IMR-90 (cell line): ENCODE data around the gene ADAM23. TPM values are rescaled to one million over a fixed set of nuclear protein-coding genes. Genes with fewer than 3 reads are reported as not detected.
A peak's percentile ranks its signal among the peaks of the same experiment; 100 is the strongest.

ENCODE experiments used
- ATAC-seq: fragments of 200-7000 bp; cut with Tn5 transposase; 2 replicates; pipeline ENCODE4 v1.9.1; 2020; ENCODE audit warnings: low read depth, mild to moderate bottlenecking, moderate library complexity
- BruUV-seq: library from RNA; stranded (reverse); fragments of 400-500 nt; replicated peaks from 2 replicates; lab custom pipeline; 2021; lab: Mats Ljungman, UMichigan
- CTCF ChIA-PET: fragments of 300-600 bp; formaldehyde crosslinking; extraction: SDS; loops from one replicate; lab custom pipeline; 2021; ENCODE audit warnings: antibody characterized with exemption; lab: Yijun Ruan, JAX
- POLR2A ChIA-PET: fragments of 300-600 bp; sonication (Branson Sonifier 250); formaldehyde crosslinking; loops from one replicate; lab custom pipeline; 2022; ENCODE audit warnings: antibody characterized with exemption; ENCODE audit not compliant: unreplicated experiment; lab: Charles Lee
- DNase-seq: peaks from one replicate; pipeline ENCODE4 v3.0.0; 2013
- H2AFZ ChIP-seq: replicated peaks from 2 replicates; pipeline ENCODE3; 2013; ENCODE audit warnings: low read length, mild to moderate bottlenecking; ENCODE audit not compliant: poor library complexity
- H2AK5ac ChIP-seq: 2 replicates; pipeline ENCODE4 v1.6.1; 2013; ENCODE audit warnings: low read depth, low read length, inconsistent platforms
- H2AK9ac ChIP-seq: replicated peaks from 2 replicates; pipeline ENCODE3; 2013; ENCODE audit warnings: mild to moderate bottlenecking, low read depth, low read length, moderate library complexity; ENCODE audit not compliant: poor library complexity
- H2BK120ac ChIP-seq: 2 replicates; pipeline ENCODE4 v1.6.1; 2013; ENCODE audit warnings: low read depth, low read length, inconsistent platforms
- H2BK15ac ChIP-seq: 3 replicates; pipeline ENCODE4 v1.6.1; 2013; ENCODE audit warnings: low read depth, low read length, inconsistent platforms
- H2BK20ac ChIP-seq: 2 replicates; pipeline ENCODE4 v1.6.1; 2013; ENCODE audit warnings: low read depth, mild to moderate bottlenecking, inconsistent platforms, low read length, moderate library complexity
- H2BK5ac ChIP-seq: 2 replicates; pipeline ENCODE4 v1.6.1; 2013; ENCODE audit warnings: mild to moderate bottlenecking, low read depth, low read length, inconsistent platforms; ENCODE audit not compliant: poor library complexity, severe bottlenecking
- H3K14ac ChIP-seq: replicated peaks from 2 replicates; pipeline ENCODE4 v1.6.1; 2013; ENCODE audit warnings: low read depth, low read length, inconsistent platforms
- H3K18ac ChIP-seq: 2 replicates; pipeline ENCODE4 v1.6.1; 2013; ENCODE audit warnings: low read depth, low read length, control low read depth
- H3K23ac ChIP-seq: 2 replicates; pipeline ENCODE4 v1.6.1; 2013; ENCODE audit warnings: low read depth, low read length, inconsistent platforms
- H3K27ac ChIP-seq: 2 replicates; pipeline ENCODE4 v1.5.1; 2013; ENCODE audit warnings: mild to moderate bottlenecking, control low read depth, low read length; ENCODE audit not compliant: insufficient read depth
- H3K27me3 ChIP-seq: 2 replicates; pipeline ENCODE4 v1.6.1; 2013; ENCODE audit warnings: low read length; ENCODE audit not compliant: control insufficient read depth, insufficient read depth
- H3K36me3 ChIP-seq: 2 replicates; pipeline ENCODE4 v1.6.1; 2013; ENCODE audit warnings: low read length, mixed read lengths; ENCODE audit not compliant: control insufficient read depth, insufficient read depth
- H3K4ac ChIP-seq: 2 replicates; pipeline ENCODE4 v1.6.1; 2013; ENCODE audit warnings: low read depth, low read length, inconsistent platforms
- H3K4me1 ChIP-seq: 2 replicates; pipeline ENCODE4 v1.6.1; 2013; ENCODE audit warnings: low read length, mixed read lengths; ENCODE audit not compliant: control insufficient read depth, insufficient read depth
- H3K4me2 ChIP-seq: 2 replicates; pipeline ENCODE4 v1.6.1; 2013; ENCODE audit warnings: low read depth, mild to moderate bottlenecking, control low read depth, low read length, moderate library complexity
- H3K4me3 ChIP-seq: 2 replicates; pipeline ENCODE4 v1.5.1; 2013; ENCODE audit warnings: low read depth, mild to moderate bottlenecking, control low read depth, low read length, moderate library complexity; ENCODE audit not compliant: insufficient read depth
- H3K56ac ChIP-seq: 2 replicates; pipeline ENCODE4 v1.6.1; 2013; ENCODE audit warnings: low read length, inconsistent platforms; ENCODE audit not compliant: insufficient read depth; ENCODE audit errors: extremely low read depth
- H3K79me1 ChIP-seq, 2 experiments: 2 replicates each; pipeline ENCODE4 v1.6.1; 2013; ENCODE audit warnings: low read length in 2 of 2, inconsistent platforms in 1 of 2, low read depth in 1 of 2
- H3K9ac ChIP-seq: 2 replicates; pipeline ENCODE4 v1.6.1; 2013; ENCODE audit warnings: low read depth, low read length, control low read depth
- H3K9me1 ChIP-seq: 2 replicates; pipeline ENCODE4 v1.6.1; 2013; ENCODE audit warnings: low read length, inconsistent platforms; ENCODE audit not compliant: insufficient read depth
- H3K9me3 ChIP-seq: 2 replicates; pipeline ENCODE4 v1.6.1; 2013; ENCODE audit warnings: low read length; ENCODE audit not compliant: control insufficient read depth, insufficient read depth
- H4K20me1 ChIP-seq: 2 replicates; pipeline ENCODE4 v1.6.1; 2013; ENCODE audit warnings: low read length, inconsistent platforms; ENCODE audit not compliant: insufficient read depth
- H4K5ac ChIP-seq: 2 replicates; pipeline ENCODE4 v1.6.1; 2013; ENCODE audit warnings: mild to moderate bottlenecking, low read depth, low read length, control low read depth
- H4K8ac ChIP-seq, 2 experiments: 2 replicates each; pipeline ENCODE4 v1.6.1; 2013; ENCODE audit warnings: low read depth in 2 of 2, low read length in 2 of 2, control low read depth in 1 of 2, inconsistent platforms in 1 of 2
- H4K91ac ChIP-seq: 2 replicates; pipeline ENCODE4 v1.6.1; 2013; ENCODE audit warnings: low read depth, low read length, inconsistent platforms; ENCODE audit not compliant: insufficient read depth
- BHLHE40 ChIP-seq: fragments of 150-350 bp; IDR thresholded peaks from 2 replicates; pipeline ENCODE4 v1.6.1; 2016; ENCODE audit warnings: mild to moderate bottlenecking, low read depth, low read length
- CEBPB ChIP-seq: IDR thresholded peaks from 2 replicates; pipeline ENCODE4 v1.6.1; 2012; ENCODE audit warnings: low read depth, low read length, improper control_type of control experiment
- CHD1 ChIP-seq: IDR thresholded peaks from 2 replicates; pipeline ENCODE4 v1.6.1; 2012; ENCODE audit warnings: low read depth, low read length, improper control_type of control experiment
- CTCF ChIP-seq: conservative IDR thresholded peaks from 2 replicates; pipeline ENCODE4 v1.5.1; 2012; ENCODE audit warnings: mild to moderate bottlenecking, low read depth, low read length, improper control_type of control experiment
- FOS ChIP-seq: fragments of 150-350 bp; IDR thresholded peaks from 2 replicates; pipeline ENCODE4 v1.6.1; 2016; ENCODE audit warnings: low read depth, low read length
- MAZ ChIP-seq: IDR thresholded peaks from 2 replicates; pipeline ENCODE4 v1.6.1; 2012; ENCODE audit warnings: low read depth, mild to moderate bottlenecking, low read length, improper control_type of control experiment, moderate library complexity, borderline replicate concordance
- MXI1 ChIP-seq: IDR thresholded peaks from 2 replicates; pipeline ENCODE4 v1.6.1; 2012; ENCODE audit warnings: low read depth, mild to moderate bottlenecking, low read length, moderate library complexity, borderline replicate concordance
- NFE2L2 ChIP-seq: fragments of 150-350 bp; IDR thresholded peaks from 2 replicates; pipeline ENCODE4 v1.6.1; 2016; ENCODE audit warnings: low read depth, mild to moderate bottlenecking, low read length
- POLR2A ChIP-seq: IDR thresholded peaks from 2 replicates; pipeline ENCODE4 v1.6.1; 2012; ENCODE audit warnings: mild to moderate bottlenecking, low read depth, low read length
- RCOR1 ChIP-seq: IDR thresholded peaks from 2 replicates; pipeline ENCODE4 v1.6.1; 2012; ENCODE audit warnings: mild to moderate bottlenecking, low read length, improper control_type of control experiment; ENCODE audit not compliant: insufficient replicate concordance
- RFX5 ChIP-seq: IDR thresholded peaks from 2 replicates; pipeline ENCODE4 v1.8.0; 2012; ENCODE audit warnings: low read depth, mild to moderate bottlenecking, low read length, moderate library complexity
- SMC3 ChIP-seq: fragments of 150-350 bp; IDR thresholded peaks from 2 replicates; pipeline ENCODE4 v1.6.1; 2016; ENCODE audit warnings: low read depth, mild to moderate bottlenecking, antibody characterized with exemption, low read length, moderate library complexity
- USF2 ChIP-seq: fragments of 150-350 bp; IDR thresholded peaks from 2 replicates; pipeline ENCODE4 v1.6.1; 2017; ENCODE audit warnings: mild to moderate bottlenecking, antibody characterized with exemption, low read length, low read depth
- WGBS, 2 experiments: methylation state at CpG; one replicate each; pipeline versions ENCODE4 v1.1.5 to v1.1.7; 2013; ENCODE audit warnings: missing lambda C conversion rate in 2 of 2; ENCODE audit not compliant: insufficient read length in 1 of 2; ENCODE audit errors: extremely low coverage in 2 of 2; 5-methylcytosine and 5-hydroxymethylcytosine counted together
- dilution Hi-C: fragments of 300-500 bp; cut with HindIII; formaldehyde crosslinking; loops from one replicate; pipeline ENCODE4 v1.14.3; 2018; ENCODE audit warnings: low sequenced_read_pairs; ENCODE audit not compliant: unreplicated experiment
- in situ Hi-C: fragments of 300-500 bp; cut with MboI; formaldehyde crosslinking; loops from 3 replicates; pipeline ENCODE4 v1.14.3; 2019; ENCODE audit warnings: low sequenced_read_pairs, inconsistent platforms, mixed read lengths
- intact Hi-C: fragments of 100-400 bp; cut with micrococcal nuclease; formaldehyde crosslinking; loops from 2 replicates; pipeline ENCODE4 v1.10.0; 2022
- polyA plus RNA-seq, 3 experiments: library from polyadenylated mRNA; depleted of rRNA; stranded (reverse); fragments of >200 nt; gene quantifications; 2 replicates each; pipeline ENCODE4 v1.2.3, GENCODE V29; 2012; ENCODE audit warnings: low replicate concordance in 1 of 3
- total RNA-seq: library from RNA; depleted of rRNA; stranded (reverse); fragments of >200 nt; gene quantifications from 2 replicates; pipeline ENCODE4 v1.2.3, GENCODE V29; 2012
- TF ChIP-seq, protein P1 (sequence below): fragments of 150-350 bp; IDR thresholded peaks from 2 replicates; pipeline ENCODE4 v1.6.1; 2016; ENCODE audit warnings: low read depth, mild to moderate bottlenecking, low read length, moderate library complexity, borderline replicate concordance

ADAM23 gene
- total and polyA plus RNA-seq, 2 of the 4 experiments (the other 2 are of a cell fraction): 2.9 to 10.3 TPM

DNA sequence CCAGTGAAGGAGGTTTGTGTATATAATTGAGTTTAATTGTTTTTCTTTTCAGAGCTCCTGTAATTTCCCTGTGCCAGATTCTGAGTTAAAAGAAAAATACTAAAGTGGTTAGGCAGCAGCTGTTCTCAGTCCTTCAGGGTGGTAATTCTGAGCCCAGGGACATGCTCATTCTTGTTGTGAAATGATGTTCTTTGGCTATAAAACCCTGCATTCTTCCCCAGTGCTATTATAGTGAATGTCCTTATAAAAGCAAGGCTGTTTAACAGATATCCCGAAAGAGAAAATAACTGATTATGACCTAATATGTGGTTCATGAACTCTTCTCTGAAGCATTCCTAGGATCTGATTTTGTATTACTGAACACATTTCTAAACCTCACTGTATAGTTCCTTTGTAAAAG, 34.0 kb downstream of the ADAM23 start:
- no peak overlapping the region for H2AK9ac ChIP-seq
- no peak overlapping the region for H3K4ac ChIP-seq
- H4K91ac ChIP-seq: no peak overlapping the region
- no peaks in the 10 kb centered on the region for H3K79me1 ChIP-seq
- no peak overlapping the region for H3K14ac ChIP-seq
- no peak overlapping the region for H2AFZ ChIP-seq
- H3K9ac ChIP-seq: no peak overlapping the region
- in situ Hi-C loops (no loop called here), intact Hi-C loops (no loop called here), dilution Hi-C loops (no loop called here)
- DNase-seq: peak; percentile 58
- WGBS, 2 experiments: no CpG with 5 or more reads among the region's 1 CpG
- H3K18ac ChIP-seq: no peak overlapping the region
- no peaks in the 10 kb centered on the region for H3K4me1 ChIP-seq
- H3K27me3 ChIP-seq: no peaks in the 10 kb centered on the region
- no peaks in the 10 kb centered on the region for H4K20me1 ChIP-seq
- H3K27ac ChIP-seq: no peak overlapping the region
- H2BK5ac ChIP-seq: no peak overlapping the region
- no peak overlapping the region for H2BK120ac ChIP-seq
- H2AK5ac ChIP-seq: no peak overlapping the region
- no peaks in the 10 kb centered on the region for H3K9me3 ChIP-seq
- no peak overlapping the region for H4K8ac ChIP-seq
- H2BK15ac ChIP-seq: no peak overlapping the region
- no peak overlapping the region for H2BK20ac ChIP-seq
- no peak overlapping the region for H4K5ac ChIP-seq
- ATAC-seq: peak; percentile 72
- ChIA-PET POLR2A (no interaction called here), CTCF (no interaction called here)
- no peak overlapping the region for H3K23ac ChIP-seq
- no peak overlapping the region for H3K4me2 ChIP-seq
- H3K36me3 ChIP-seq: no peaks in the 10 kb centered on the region
- BruUV-seq: no TSS peak
- H3K56ac ChIP-seq: no peak overlapping the region
- TF ChIP-seq SMC3 (no peak), CTCF (no peak), CHD1 (no peak), USF2 (no peak), MAZ (no peak), FOS (no peak), RFX5 (no peak), RCOR1 (no peak), BHLHE40 (no peak), NFE2L2 (no peak), CEBPB (no peak), MXI1 (no peak), POLR2A (no peak)
- TF ChIP-seq, protein P1, sequence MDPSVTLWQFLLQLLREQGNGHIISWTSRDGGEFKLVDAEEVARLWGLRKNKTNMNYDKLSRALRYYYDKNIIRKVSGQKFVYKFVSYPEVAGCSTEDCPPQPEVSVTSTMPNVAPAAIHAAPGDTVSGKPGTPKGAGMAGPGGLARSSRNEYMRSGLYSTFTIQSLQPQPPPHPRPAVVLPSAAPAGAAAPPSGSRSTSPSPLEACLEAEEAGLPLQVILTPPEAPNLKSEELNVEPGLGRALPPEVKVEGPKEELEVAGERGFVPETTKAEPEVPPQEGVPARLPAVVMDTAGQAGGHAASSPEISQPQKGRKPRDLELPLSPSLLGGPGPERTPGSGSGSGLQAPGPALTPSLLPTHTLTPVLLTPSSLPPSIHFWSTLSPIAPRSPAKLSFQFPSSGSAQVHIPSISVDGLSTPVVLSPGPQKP: no peak
- no peak overlapping the region for H3K4me3 ChIP-seq
- no peaks in the 10 kb centered on the region for H3K9me1 ChIP-seq
